Measurements from ENCODE around the gene INSC. TPM values are rescaled to one million over a fixed set of nuclear protein-coding genes. Genes with fewer than 3 reads are reported as not detected.

The INSC gene
- total and polyA plus RNA-seq, 2 of the 13 experiments (the other 11 are each of a cell fraction or from before 2014, with no cell fraction given), result 0.09 TPM; not detected in 1

GRCh38 chr11:15175831-15176230 lies 61.1 kb downstream of the INSC start (continued):
- no peak for TF ChIP-seq TP53 (CRISPR knock-in tag; conservative IDR thresholded peaks at IDR 0.05)
- TF ChIP-seq DR1 (CRISPR knock-in tag; IDR thresholded peaks at IDR 0.05), result no peak

GRCh38 chr11:15176646-15177163 lies 62.0 kb downstream of the INSC start:
- intact Hi-C loops (cut with micrococcal nuclease; ENCODE audit: unreplicated experiment) (no loop called here), in situ Hi-C loops (cut with HindIII; ENCODE audit: extremely low pct_ligation_motif_present, low pct_unique_long_range_greater_than_20kb) (no loop called here)
- no peaks in the 10 kb centered on the region for H4K20me1 ChIP-seq (ENCODE audit: insufficient read depth, low read length)
- FAIRE-seq, result no peak
- no peaks in the 10 kb centered on the region for H3K36me3 ChIP-seq (replicated peaks in 1 of 2; ENCODE audit: control insufficient read depth in 1 of 2, insufficient read depth in 2 of 2, low read length in 2 of 2)
- ChIA-PET POLR2A (no interaction called here), CTCF (ENCODE audit: low intra/inter-chr PET ratio, low total read pairs) (no interaction called here)
- WGBS (ENCODE audit: low lambda C conversion rate), result 4% methylated on average over 5 of the region's 5 CpGs
- H3K4me1 ChIP-seq (ENCODE audit: insufficient read depth, low read length), result no peaks in the 10 kb centered on the region
- no peaks in the 10 kb centered on the region for H3K9me3 ChIP-seq (ENCODE audit: low read length)
- H3K27me3 ChIP-seq (ENCODE audit: control insufficient read depth in 1 of 2, insufficient read depth in 2 of 2, low read length in 2 of 2), result peaks cover 0 to 5% of the 10 kb centered on the region in 2 experiments; a peak in 2 of 5 replicates
- DNase-seq (ENCODE audit: low spot score), result no peak
- H3K4me2 ChIP-seq (ENCODE audit: low read depth, low read length), result no peak overlapping the region
- no peaks in the 10 kb centered on the region for H3K79me2 ChIP-seq (ENCODE audit: insufficient read depth, low read length)
- no peak for ATAC-seq
- no peak overlapping the region for H3K9ac ChIP-seq (ENCODE audit: insufficient read depth, low read depth, low read length)
- no TSS peak for BruUV-seq (replicated peaks)
- H3K4me3 ChIP-seq (replicated peaks in 1 of 3; ENCODE audit: insufficient read depth in 1 of 3, low read depth in 2 of 3, low read length in 3 of 3), result no peak overlapping the region
- H3K27ac ChIP-seq (ENCODE audit: extremely low read length, insufficient read depth, low read length), result no peak overlapping the region
- no peak overlapping the region for H2AFZ ChIP-seq (ENCODE audit: low read length)
- TF ChIP-seq PLRG1 (conservative IDR thresholded peaks at IDR 0.05) (no peak), AKNA (CRISPR knock-in tag; IDR thresholded peaks at IDR 0.05; ENCODE audit: borderline replicate concordance) (no peak), ZNF619 (CRISPR knock-in tag; IDR thresholded peaks at IDR 0.05) (no peak), ZNF280B (CRISPR knock-in tag; IDR thresholded peaks at IDR 0.05; ENCODE audit: borderline replicate concordance) (no peak), RBM39 (IDR thresholded peaks at IDR 0.05; ENCODE audit: low read depth, low read length, poor library complexity, severe bottlenecking) (no peak), ZNF180 (CRISPR knock-in tag; IDR thresholded peaks at IDR 0.05; ENCODE audit: borderline replicate concordance, low read depth) (no peak), KLF16 (CRISPR knock-in tag; IDR thresholded peaks at IDR 0.05) (no peak), SALL2 (CRISPR knock-in tag; IDR thresholded peaks at IDR 0.05) (no peak), E2F1 (CRISPR knock-in tag; IDR thresholded peaks at IDR 0.05) (no peak), FOXK2 (IDR thresholded peaks at IDR 0.05) (no peak), ZNF749 (CRISPR knock-in tag; IDR thresholded peaks at IDR 0.05; ENCODE audit: borderline replicate concordance) (no peak), TFE3 (CRISPR knock-in tag; IDR thresholded peaks at IDR 0.05) (no peak)

Data from HepG2 (cell line).